ENCODE results near the gene COL1A1.

DNA sequence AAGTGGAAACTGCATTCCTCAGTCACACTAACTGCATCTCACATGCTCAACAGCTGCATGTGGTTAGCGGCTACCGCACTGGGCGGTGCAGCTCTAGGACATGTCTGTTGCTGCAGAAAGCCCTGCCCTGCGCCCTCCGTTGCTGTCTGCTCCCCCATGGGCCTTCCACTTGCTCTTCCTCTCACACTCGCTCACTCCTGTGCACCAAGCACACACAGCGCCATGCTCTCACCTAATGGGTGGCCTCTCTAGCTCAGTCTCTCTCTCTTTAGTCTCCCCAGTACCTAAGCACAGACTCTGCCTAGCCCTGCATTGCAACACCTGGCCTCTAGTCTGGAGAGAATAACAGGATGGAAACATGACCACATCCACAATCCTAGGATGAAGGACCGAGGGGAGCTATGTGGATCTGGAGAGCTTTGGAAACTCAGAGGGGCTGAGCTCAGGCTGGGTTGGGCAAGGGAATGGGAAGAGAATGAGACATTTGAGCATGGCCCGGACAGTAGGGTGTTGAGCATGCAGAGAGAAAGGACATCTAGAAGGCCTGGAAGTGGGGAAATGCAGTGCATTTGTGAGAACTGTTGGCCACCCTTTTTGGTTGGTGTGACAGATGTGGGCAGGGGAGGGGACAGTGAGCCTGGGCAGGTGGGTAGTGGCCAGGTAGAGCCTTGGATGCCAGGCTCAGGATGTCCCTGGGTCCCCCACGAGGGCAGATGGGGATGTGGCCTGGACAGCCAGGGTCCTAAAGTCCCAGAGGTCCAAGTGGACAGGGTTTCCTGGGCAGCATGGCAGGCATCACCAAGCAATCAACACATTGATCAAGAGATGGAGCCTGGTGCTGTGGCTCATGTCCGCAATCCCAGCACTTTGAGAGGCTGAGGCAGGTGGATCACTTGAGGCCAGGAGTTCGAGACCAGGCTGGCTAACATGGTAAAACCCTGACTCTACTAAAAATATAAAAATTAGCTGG, 19.6 kb downstream of the COL1A1 start:
- TF ChIP-seq EZH2 (IDR thresholded peaks at IDR 0.05; ENCODE audit: low read depth) (no peak), CTCF (conservative IDR thresholded peaks at IDR 0.05) (no peak)
